Vagina (tissue), 2 donors: ENCODE data around the gene TCF4.

Experiments
- POLR2A ChIP-seq, 2 donors: fragments of 450-650 bp; IDR thresholded peaks; one replicate each; pipeline ENCODE4 v1.6.1; 2017; ENCODE audit warnings: antibody characterized with exemption in 2 of 2, mild to moderate bottlenecking in 2 of 2, moderate library complexity in 2 of 2
- TF ChIP-seq, protein P1 (sequence below), 3 experiments: fragments of 450-650 bp in 2 of 3; fragments of 200-600 bp in 1 of 3; sonication (generic) in 1 of 3; IDR thresholded peaks; one replicate each; pipeline ENCODE4 v1.5.1; 2017 to 2019; ENCODE audit warnings: antibody characterized with exemption in 3 of 3, mild to moderate bottlenecking in 2 of 3, moderate library complexity in 2 of 3

DNA sequence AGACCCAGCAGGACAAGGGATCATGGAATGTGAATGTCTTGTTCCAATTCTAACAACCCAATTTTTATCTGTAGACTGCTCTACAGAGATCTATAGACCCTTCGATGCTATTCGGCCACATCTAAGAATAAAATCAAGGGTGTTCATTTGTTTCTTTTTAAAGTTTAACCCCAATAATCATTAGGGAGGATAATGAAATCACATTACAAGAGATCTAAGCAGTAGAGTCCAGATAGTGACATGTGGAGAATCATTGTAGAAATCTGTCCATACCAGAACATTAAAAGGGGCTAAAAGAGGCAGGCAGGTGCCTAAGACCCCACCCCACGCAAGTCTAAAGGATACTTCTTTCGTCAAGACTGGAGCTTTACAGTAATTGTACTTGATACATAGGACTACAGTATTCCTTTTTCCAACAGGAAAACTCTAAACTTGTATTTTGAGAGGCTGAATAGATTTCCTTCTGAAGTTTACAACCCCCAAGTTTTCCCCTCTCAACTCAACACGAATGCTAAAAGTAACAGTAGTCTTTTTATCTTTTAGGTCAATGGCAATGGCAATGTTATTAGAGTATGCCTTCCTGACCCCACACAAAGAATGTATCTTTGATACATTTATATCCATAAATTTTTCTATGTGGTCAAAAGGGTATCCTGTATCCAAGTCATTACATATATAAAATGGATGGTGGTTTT, 183.7 kb downstream of the TCF4 start:
- TF ChIP-seq, protein P1, sequence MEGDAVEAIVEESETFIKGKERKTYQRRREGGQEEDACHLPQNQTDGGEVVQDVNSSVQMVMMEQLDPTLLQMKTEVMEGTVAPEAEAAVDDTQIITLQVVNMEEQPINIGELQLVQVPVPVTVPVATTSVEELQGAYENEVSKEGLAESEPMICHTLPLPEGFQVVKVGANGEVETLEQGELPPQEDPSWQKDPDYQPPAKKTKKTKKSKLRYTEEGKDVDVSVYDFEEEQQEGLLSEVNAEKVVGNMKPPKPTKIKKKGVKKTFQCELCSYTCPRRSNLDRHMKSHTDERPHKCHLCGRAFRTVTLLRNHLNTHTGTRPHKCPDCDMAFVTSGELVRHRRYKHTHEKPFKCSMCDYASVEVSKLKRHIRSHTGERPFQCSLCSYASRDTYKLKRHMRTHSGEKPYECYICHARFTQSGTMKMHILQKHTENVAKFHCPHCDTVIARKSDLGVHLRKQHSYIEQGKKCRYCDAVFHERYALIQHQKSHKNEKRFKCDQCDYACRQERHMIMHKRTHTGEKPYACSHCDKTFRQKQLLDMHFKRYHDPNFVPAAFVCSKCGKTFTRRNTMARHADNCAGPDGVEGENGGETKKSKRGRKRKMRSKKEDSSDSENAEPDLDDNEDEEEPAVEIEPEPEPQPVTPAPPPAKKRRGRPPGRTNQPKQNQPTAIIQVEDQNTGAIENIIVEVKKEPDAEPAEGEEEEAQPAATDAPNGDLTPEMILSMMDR (IDR thresholded peaks at IDR 0.05), result no peak
- no peak for TF ChIP-seq POLR2A (IDR thresholded peaks at IDR 0.05)
